ENCODE data around the gene OSMR. TPM values are rescaled to one million over a fixed set of nuclear protein-coding genes. Genes with fewer than 3 reads are reported as not detected.

OSMR gene
- total and polyA plus RNA-seq, 2 donors (not counting 3 experiments of a cell fraction or from before 2014, with no cell fraction given): 6.1 to 19.7 TPM

DNA sequence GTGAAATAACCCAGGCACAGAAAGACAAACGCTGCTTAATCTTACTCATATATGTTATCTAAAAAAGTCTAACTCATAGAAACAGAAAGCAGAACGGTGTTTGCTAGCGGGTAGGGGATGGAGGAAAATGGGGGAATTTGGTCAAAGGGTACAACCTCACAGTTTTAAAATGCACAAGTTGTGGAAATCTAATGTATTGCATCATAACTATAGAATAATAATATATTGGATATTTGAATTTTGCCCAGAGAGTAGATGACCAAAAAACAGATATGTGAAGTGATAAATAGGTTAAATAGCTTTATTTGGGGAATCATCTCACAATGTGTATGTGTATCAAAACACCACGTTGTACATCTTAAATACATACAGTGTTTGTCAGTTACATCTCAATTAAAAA is 22.3 kb upstream of the OSMR start:
- intact Hi-C loops (cut with micrococcal nuclease): no loop called here
- Histone ChIP-seq H3K36me3 (ENCODE audit: control insufficient read depth in 2 of 2, extremely low read depth in 1 of 2, insufficient read depth in 2 of 2, low read length in 2 of 2) (no peaks in the 10 kb centered on the region), H3K9ac (replicated peaks; ENCODE audit: extremely low read depth, insufficient read depth, low read length) (no peak overlapping the region), H2AFZ (ENCODE audit: low read depth, low read length) (no peak overlapping the region), H3K79me2 (ENCODE audit: control insufficient read depth, insufficient read depth, low read length) (no peaks in the 10 kb centered on the region), H3K27ac (ENCODE audit: insufficient read depth, low read depth, low read length) (no peak overlapping the region), H3K4me3 (replicated peaks in 1 of 3; ENCODE audit: insufficient read depth in 1 of 3, low read depth in 1 of 3, low read length in 3 of 3) (no peak overlapping the region), H3K9me3 (replicated peaks; ENCODE audit: control insufficient read depth, insufficient read depth, low read length) (no peaks in the 10 kb centered on the region), H3K27me3 (ENCODE audit: control insufficient read depth in 2 of 2, insufficient read depth in 2 of 2, low read length in 2 of 2) (no peaks in the 10 kb centered on the region), H3K9me1 (replicated peaks; ENCODE audit: control insufficient read depth, extremely low read depth, insufficient read depth, low read length) (no peaks in the 10 kb centered on the region), H4K20me1 (replicated peaks; ENCODE audit: control insufficient read depth, extremely low read depth, insufficient read depth, low read length) (no peaks in the 10 kb centered on the region), H3K4me1 (ENCODE audit: control insufficient read depth, extremely low read depth, insufficient read depth, low read length) (peaks cover 8% of the 10 kb centered on the region), H3K4me2 (ENCODE audit: insufficient read depth, low read length) (no peak overlapping the region)
- POLR2A ChIA-PET: no interaction called here
- BruUV-seq (replicated peaks): no TSS peak
- TF ChIP-seq MYC (IDR thresholded peaks at IDR 0.05; ENCODE audit: low read depth, low read length) (no peak), FOS (IDR thresholded peaks at IDR 0.05; ENCODE audit: borderline replicate concordance, insufficient read depth, low read length) (no peak), GATA2 (IDR thresholded peaks at IDR 0.05; ENCODE audit: insufficient read depth, insufficient read length, low read depth, low read length) (no peak), POLR2A (IDR thresholded peaks at IDR 0.05; ENCODE audit: low read depth, low read length) (no peak), JUN (IDR thresholded peaks at IDR 0.05; ENCODE audit: borderline replicate concordance, insufficient read depth, insufficient read length, low read depth) (no peak), POLR2AphosphoS5 (IDR thresholded peaks at IDR 0.05; ENCODE audit: insufficient read depth, low read depth, low read length) (no peak), EZH2 (IDR thresholded peaks at IDR 0.05; ENCODE audit: borderline replicate concordance, low read depth, low read length, severe bottlenecking) (no peak)
- TF ChIP-seq, protein P1, sequence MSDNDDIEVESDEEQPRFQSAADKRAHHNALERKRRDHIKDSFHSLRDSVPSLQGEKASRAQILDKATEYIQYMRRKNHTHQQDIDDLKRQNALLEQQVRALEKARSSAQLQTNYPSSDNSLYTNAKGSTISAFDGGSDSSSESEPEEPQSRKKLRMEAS (IDR thresholded peaks at IDR 0.05; ENCODE audit: insufficient read depth, insufficient read length): no peak
- TF ChIP-seq, protein P2, sequence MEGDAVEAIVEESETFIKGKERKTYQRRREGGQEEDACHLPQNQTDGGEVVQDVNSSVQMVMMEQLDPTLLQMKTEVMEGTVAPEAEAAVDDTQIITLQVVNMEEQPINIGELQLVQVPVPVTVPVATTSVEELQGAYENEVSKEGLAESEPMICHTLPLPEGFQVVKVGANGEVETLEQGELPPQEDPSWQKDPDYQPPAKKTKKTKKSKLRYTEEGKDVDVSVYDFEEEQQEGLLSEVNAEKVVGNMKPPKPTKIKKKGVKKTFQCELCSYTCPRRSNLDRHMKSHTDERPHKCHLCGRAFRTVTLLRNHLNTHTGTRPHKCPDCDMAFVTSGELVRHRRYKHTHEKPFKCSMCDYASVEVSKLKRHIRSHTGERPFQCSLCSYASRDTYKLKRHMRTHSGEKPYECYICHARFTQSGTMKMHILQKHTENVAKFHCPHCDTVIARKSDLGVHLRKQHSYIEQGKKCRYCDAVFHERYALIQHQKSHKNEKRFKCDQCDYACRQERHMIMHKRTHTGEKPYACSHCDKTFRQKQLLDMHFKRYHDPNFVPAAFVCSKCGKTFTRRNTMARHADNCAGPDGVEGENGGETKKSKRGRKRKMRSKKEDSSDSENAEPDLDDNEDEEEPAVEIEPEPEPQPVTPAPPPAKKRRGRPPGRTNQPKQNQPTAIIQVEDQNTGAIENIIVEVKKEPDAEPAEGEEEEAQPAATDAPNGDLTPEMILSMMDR (IDR thresholded peaks at IDR 0.05; ENCODE audit: extremely low read depth in 1 of 2, insufficient read depth in 1 of 2, low read depth in 1 of 2, low read length in 2 of 2): no peak
- CTCF ChIA-PET: no interaction called here
- no peak for DNase-seq (ENCODE audit: low read depth, low spot score)
- FAIRE-seq: no peak
- dilution Hi-C loops (cut with MboI; ENCODE audit: extremely low pct_ligation_motif_present, low sequenced_read_pairs): loop anchor here (25.0 kb wide), 1 partner anchor 386 kb away; no protein-coding TSS in a partner anchor
